Thoracic aorta (tissue), 2 donors: ENCODE results near the gene RUNX2. TPM values are rescaled to one million over a fixed set of nuclear protein-coding genes. Genes with fewer than 3 reads are reported as not detected.

Experiments
- ATAC-seq: fragments of 150-250 bp; one replicate; pipeline ENCODE4 v1.8.0; 2017; ENCODE audit warnings: low read depth; ENCODE audit not compliant: insufficient number of reproducible peaks, low FRiP score
- DNase-seq: peaks from one replicate; pipeline ENCODE4 v3.0.0-alpha.2; 2020; ENCODE audit warnings: low spot score
- H3K27ac ChIP-seq, 2 donors: fragments of 200-600 bp; sonication (generic); 1 replicate in 1 of 2; 2 replicates in 1 of 2; pipeline ENCODE4 v1.5.1; 2016; ENCODE audit warnings: mild to moderate bottlenecking in 2 of 2, moderate library complexity in 2 of 2
- H3K27me3 ChIP-seq: fragments of 200-600 bp; sonication (generic); replicated peaks from 2 replicates; pipeline ENCODE4 v1.6.0; 2016; ENCODE audit warnings: mild to moderate bottlenecking; ENCODE audit not compliant: insufficient read depth
- H3K36me3 ChIP-seq: fragments of 200-600 bp; sonication (generic); one replicate; pipeline ENCODE4 v1.5.1; 2016
- H3K4me1 ChIP-seq, 2 donors: fragments of 200-600 bp; sonication (generic); 1 replicate in 1 of 2; 2 replicates in 1 of 2; pipeline versions ENCODE4 v1.5.1 to v1.6.0; 2016; ENCODE audit warnings: low read depth in 2 of 2, mild to moderate bottlenecking in 1 of 2; ENCODE audit not compliant: control insufficient read depth in 1 of 2
- H3K4me3 ChIP-seq: fragments of 200-600 bp; sonication (generic); 2 replicates; pipeline ENCODE4 v1.5.1; 2016; ENCODE audit warnings: mild to moderate bottlenecking
- H3K9me3 ChIP-seq: fragments of 200-600 bp; sonication (generic); 2 replicates; pipeline ENCODE4 v1.5.1; 2016
- total RNA-seq, 2 donors: library from RNA; depleted of rRNA; stranded (reverse); fragments of >200 nt; gene quantifications; one replicate each; pipeline versions ENCODE4 v1.1.0 to v1.2.3, GENCODE V29; 2016
- TF ChIP-seq, protein P1 (sequence below): fragments of 200-600 bp; sonication (generic); IDR thresholded peaks from one replicate; pipeline ENCODE4 v1.5.1; 2019; ENCODE audit warnings: antibody characterized with exemption

RUNX2 gene
- total RNA-seq, 2 donors from 2014 or later, result 3.2 to 7.9 TPM

- H3K4me3 ChIP-seq, result no peak overlapping the region
- H3K9me3 ChIP-seq, result no peaks in the 10 kb centered on the region
- H3K27ac ChIP-seq, result no peak overlapping the region
- no peak for ATAC-seq
- H3K4me1 ChIP-seq, result no peaks in the 10 kb centered on the region
- no peaks in the 10 kb centered on the region for H3K36me3 ChIP-seq
- TF ChIP-seq, protein P1, sequence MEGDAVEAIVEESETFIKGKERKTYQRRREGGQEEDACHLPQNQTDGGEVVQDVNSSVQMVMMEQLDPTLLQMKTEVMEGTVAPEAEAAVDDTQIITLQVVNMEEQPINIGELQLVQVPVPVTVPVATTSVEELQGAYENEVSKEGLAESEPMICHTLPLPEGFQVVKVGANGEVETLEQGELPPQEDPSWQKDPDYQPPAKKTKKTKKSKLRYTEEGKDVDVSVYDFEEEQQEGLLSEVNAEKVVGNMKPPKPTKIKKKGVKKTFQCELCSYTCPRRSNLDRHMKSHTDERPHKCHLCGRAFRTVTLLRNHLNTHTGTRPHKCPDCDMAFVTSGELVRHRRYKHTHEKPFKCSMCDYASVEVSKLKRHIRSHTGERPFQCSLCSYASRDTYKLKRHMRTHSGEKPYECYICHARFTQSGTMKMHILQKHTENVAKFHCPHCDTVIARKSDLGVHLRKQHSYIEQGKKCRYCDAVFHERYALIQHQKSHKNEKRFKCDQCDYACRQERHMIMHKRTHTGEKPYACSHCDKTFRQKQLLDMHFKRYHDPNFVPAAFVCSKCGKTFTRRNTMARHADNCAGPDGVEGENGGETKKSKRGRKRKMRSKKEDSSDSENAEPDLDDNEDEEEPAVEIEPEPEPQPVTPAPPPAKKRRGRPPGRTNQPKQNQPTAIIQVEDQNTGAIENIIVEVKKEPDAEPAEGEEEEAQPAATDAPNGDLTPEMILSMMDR, result no peak
- no peak for DNase-seq
- H3K27me3 ChIP-seq, result no peaks in the 10 kb centered on the region
These were observed 286.6 kb downstream of the RUNX2 start for GRCh38 chr6:45614488-45615285.

DNA sequence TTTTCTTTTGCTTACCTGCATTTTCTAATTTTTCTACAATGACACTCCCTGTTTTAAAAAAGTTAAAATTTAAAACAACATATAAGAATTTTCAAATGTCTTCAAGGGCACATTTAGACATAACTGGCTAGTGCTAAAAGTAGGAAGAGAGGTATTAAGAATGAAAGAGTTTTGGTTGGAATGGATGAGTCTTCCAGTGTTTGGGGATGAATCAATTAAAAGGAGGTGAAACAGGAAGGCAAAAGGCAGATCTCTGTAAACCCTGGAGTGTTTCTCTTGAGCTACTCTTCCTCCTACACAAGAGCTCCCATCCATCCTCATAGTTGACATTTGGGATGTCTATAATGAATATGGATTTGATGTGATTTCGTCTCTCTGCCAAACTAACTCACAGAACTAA is 288.1 kb downstream of the RUNX2 start:
- Histone ChIP-seq H3K36me3 (no peaks in the 10 kb centered on the region), H3K27ac (no peak overlapping the region), H3K4me3 (no peak overlapping the region), H3K4me1 (no peaks in the 10 kb centered on the region), H3K9me3 (no peaks in the 10 kb centered on the region), H3K27me3 (no peaks in the 10 kb centered on the region)
- no peak for DNase-seq
- no peak for ATAC-seq
- TF ChIP-seq, protein P1, result no peak

DNA sequence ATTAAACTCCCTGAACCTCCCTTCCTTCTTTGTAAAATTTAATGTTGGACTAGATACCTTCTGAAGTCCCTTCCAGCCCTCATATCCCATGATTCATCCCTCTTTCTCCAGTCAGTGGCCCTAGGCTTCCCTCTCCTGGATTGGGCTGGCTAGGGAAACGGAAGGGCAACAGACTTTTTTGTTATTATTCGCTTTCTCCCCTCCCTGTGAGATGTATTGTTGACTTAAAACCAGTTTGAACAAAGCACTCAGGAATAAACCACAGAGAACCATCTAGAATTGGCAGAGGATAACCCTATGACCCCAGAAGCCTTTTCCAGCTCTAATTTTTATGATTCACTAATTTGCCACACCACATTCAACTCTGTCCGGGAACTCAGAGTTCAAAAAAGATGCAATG is 289.3 kb downstream of the RUNX2 start:
- Histone ChIP-seq H3K4me1 (no peaks in the 10 kb centered on the region), H3K4me3 (no peak overlapping the region), H3K27me3 (no peaks in the 10 kb centered on the region), H3K9me3 (no peaks in the 10 kb centered on the region), H3K36me3 (no peaks in the 10 kb centered on the region), H3K27ac (no peak overlapping the region)
- ATAC-seq (no peak), DNase-seq (no peak)
- TF ChIP-seq, protein P1, result no peak

- Histone ChIP-seq H3K36me3 (no peaks in the 10 kb centered on the region), H3K9me3 (no peaks in the 10 kb centered on the region), H3K27ac (no peak overlapping the region), H3K4me3 (no peak overlapping the region), H3K4me1 (no peaks in the 10 kb centered on the region), H3K27me3 (no peaks in the 10 kb centered on the region)
- ATAC-seq, result no peak
- DNase-seq, result no peak
- TF ChIP-seq, protein P1, result no peak
These were observed 290.1 kb downstream of the RUNX2 start for GRCh38 chr6:45618259-45618658.

DNA sequence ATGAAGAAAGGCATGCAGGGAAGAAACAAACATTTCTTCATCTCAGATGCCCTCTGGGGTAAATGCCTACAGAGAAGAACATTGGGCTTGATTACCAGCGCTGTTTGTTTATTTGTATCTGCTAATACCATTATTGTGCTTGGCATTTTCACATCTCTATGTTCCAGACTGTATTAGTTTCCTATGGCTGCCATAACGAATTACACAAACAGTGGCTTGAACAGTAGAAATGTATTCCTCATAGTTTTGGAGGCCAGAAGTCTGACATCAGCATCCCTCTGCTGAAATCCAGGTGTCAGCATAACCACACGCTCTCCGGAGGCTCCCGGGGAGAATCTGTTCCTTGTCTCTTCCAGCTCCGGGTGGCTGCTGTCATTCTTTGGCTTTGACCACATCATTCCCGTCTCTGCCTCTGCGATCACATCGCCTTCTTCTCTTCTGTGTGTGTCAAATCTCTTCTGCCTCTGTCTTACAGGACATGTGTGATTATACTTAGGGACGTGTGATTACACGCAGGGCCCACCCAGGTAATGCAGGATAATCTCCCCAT is 291.2 kb downstream of the RUNX2 start:
- Histone ChIP-seq H3K9me3 (no peaks in the 10 kb centered on the region), H3K27me3 (no peaks in the 10 kb centered on the region), H3K27ac (no peak overlapping the region), H3K4me1 (no peaks in the 10 kb centered on the region), H3K36me3 (no peaks in the 10 kb centered on the region), H3K4me3 (no peak overlapping the region)
- TF ChIP-seq, protein P1, result no peak
- DNase-seq (no peak), ATAC-seq (no peak)
